ENCODE measurements around the gene MYRF. TPM values are rescaled to one million over a fixed set of nuclear protein-coding genes. Genes with fewer than 3 reads are reported as not detected.

The MYRF gene
- total and polyA plus RNA-seq, 4 experiments from 2014 or later: 0.44 to 1.6 (median 0.89) TPM

- Mint-ChIP-seq H3K27me3 (no peaks in the 10 kb centered on the region), H3K27ac (peak overlapping the region in 1 of 7 donors; percentile 18), H3K4me1 (peaks cover 2 to 9% (median 5%) of the 10 kb centered on the region in 4 donors), H3K36me3 (peaks cover 0 to 2% of the 10 kb centered on the region in 2 donors), H3K4me3 (no peak overlapping the region), H3K9me3 (no peaks in the 10 kb centered on the region)
- POLR2A ChIA-PET (ENCODE audit: partially characterized antibody): no interaction called here
- intact Hi-C loops (cut with micrococcal nuclease): no loop called here
- CTCF ChIA-PET (ENCODE audit: partially characterized antibody): no interaction called here
- Histone ChIP-seq H3K27me3 (ENCODE audit: insufficient read depth, low read length) (no peaks in the 10 kb centered on the region), H3K27ac (ENCODE audit: low read depth, low read length) (no peak overlapping the region), H3K4me1 (ENCODE audit: insufficient read depth, low read length) (peaks cover 4% of the 10 kb centered on the region), H3K9me3 (ENCODE audit: control insufficient read depth in 1 of 2, low read length in 2 of 2) (no peaks in the 10 kb centered on the region), H3K4me3 (ENCODE audit: low read length in 2 of 2) (no peak overlapping the region), H3K36me3 (ENCODE audit: insufficient read depth, low read length) (no peaks in the 10 kb centered on the region)
- DNase-seq: no peak
Measured at GRCh38 chr11:61728940-61729219, 23.6 kb upstream of the MYRF start.

DNA sequence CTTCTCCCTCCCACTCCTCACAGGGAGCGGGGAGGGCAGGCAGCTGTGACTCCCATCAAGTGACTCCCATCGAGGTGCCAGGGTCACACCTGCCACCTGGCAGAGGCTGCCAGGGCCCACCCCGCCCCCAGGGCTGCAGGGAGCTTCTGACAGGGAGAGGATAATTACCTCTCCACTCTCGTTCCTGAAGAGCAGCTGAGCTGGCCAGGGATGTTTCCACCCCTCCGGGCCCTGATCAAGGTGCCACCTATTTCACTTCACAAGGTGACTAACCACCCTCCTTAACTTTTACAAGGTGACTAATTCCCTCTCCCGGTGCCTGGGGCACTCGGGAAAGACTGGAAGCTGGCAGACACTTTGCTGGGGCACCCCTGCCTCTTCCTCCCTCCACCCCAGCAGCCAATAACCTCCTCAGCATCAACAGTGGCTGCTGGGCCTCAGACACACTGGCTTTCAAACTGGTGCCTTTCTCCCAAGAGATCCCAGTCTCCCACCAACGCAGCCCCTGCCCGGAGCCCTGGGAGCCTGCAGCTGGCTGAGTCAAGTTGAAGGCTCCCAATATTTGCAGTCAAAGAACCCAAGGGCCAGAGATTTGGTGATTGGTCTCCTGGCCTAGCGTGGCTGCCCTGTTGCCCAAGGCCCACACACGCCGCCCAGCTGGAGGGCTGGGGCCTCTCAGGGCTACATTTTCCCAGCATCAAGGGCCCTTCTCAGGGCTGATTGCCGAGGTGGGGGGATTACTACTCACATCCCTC lies 22.0 kb upstream of the MYRF start:
- ChIA-PET CTCF (ENCODE audit: partially characterized antibody) (interaction anchor here (0.9 kb wide), 2 partner anchors 51 to 55 kb away, joined by 3 to 4 read pairs; no protein-coding TSS in a partner anchor), POLR2A (ENCODE audit: partially characterized antibody) (no interaction called here)
- Histone ChIP-seq H3K4me1 (ENCODE audit: insufficient read depth, low read length) (peaks cover 4% of the 10 kb centered on the region), H3K27ac (ENCODE audit: low read depth, low read length) (no peak overlapping the region), H3K36me3 (ENCODE audit: insufficient read depth, low read length) (no peaks in the 10 kb centered on the region), H3K9me3 (ENCODE audit: control insufficient read depth in 1 of 2, low read length in 2 of 2) (no peaks in the 10 kb centered on the region), H3K27me3 (ENCODE audit: insufficient read depth, low read length) (no peaks in the 10 kb centered on the region), H3K4me3 (ENCODE audit: low read length in 2 of 2) (no peak overlapping the region)
- Mint-ChIP-seq H3K4me3 (no peak overlapping the region), H3K4me1 (peaks cover 2 to 9% (median 5%) of the 10 kb centered on the region in 4 donors), H3K9me3 (no peaks in the 10 kb centered on the region), H3K27me3 (no peaks in the 10 kb centered on the region), H3K36me3 (peaks cover 0 to 2% of the 10 kb centered on the region in 2 donors), H3K27ac (peak overlapping the region in 2 of 7 donors; percentile 56 to 62)
- intact Hi-C loops (cut with micrococcal nuclease): loop anchor here (5.0 kb wide), 1 partner anchor 33 kb away; no protein-coding TSS in a partner anchor
- no peak for DNase-seq

- Mint-ChIP-seq H3K36me3 (peaks cover 0 to 2% of the 10 kb centered on the region in 2 donors), H3K27me3 (no peaks in the 10 kb centered on the region), H3K27ac (peak overlapping the region in 3 of 7 donors; percentile 7 to 42 (median 8)), H3K9me3 (no peaks in the 10 kb centered on the region), H3K4me1 (peaks cover 2 to 9% (median 5%) of the 10 kb centered on the region in 4 donors), H3K4me3 (no peak overlapping the region)
- POLR2A ChIA-PET (ENCODE audit: partially characterized antibody): no interaction called here
- Histone ChIP-seq H3K4me3 (ENCODE audit: low read length in 2 of 2) (no peak overlapping the region), H3K9me3 (ENCODE audit: control insufficient read depth in 1 of 2, low read length in 2 of 2) (no peaks in the 10 kb centered on the region), H3K27me3 (ENCODE audit: insufficient read depth, low read length) (no peaks in the 10 kb centered on the region), H3K36me3 (ENCODE audit: insufficient read depth, low read length) (no peaks in the 10 kb centered on the region), H3K4me1 (ENCODE audit: insufficient read depth, low read length) (peaks cover 4% of the 10 kb centered on the region), H3K27ac (ENCODE audit: low read depth, low read length) (no peak overlapping the region)
- CTCF ChIA-PET (ENCODE audit: partially characterized antibody): interaction anchor here (0.6 to 4.3 kb wide), 3 partner anchors 7 to 53 kb away, joined by 3 to 64 read pairs (median 20); partner anchors contain the start of gene DAGLA
- no peak for DNase-seq
- intact Hi-C loops (cut with micrococcal nuclease): loop anchor here (5.0 kb wide), 1 partner anchor 34 kb away; no protein-coding TSS in a partner anchor
Measured at GRCh38 chr11:61731211-61731951, 21.1 kb upstream of the MYRF start.

GRCh38 chr11:61731952-61732675 lies 20.3 kb upstream of the MYRF start:
- intact Hi-C loops (cut with micrococcal nuclease): loop anchor here (5.0 kb wide), 1 partner anchor 35 kb away; no protein-coding TSS in a partner anchor
- Histone ChIP-seq H3K9me3 (ENCODE audit: control insufficient read depth in 1 of 2, low read length in 2 of 2) (no peaks in the 10 kb centered on the region), H3K4me1 (ENCODE audit: insufficient read depth, low read length) (peaks cover 4% of the 10 kb centered on the region), H3K27ac (ENCODE audit: low read depth, low read length) (no peak overlapping the region), H3K36me3 (ENCODE audit: insufficient read depth, low read length) (no peaks in the 10 kb centered on the region), H3K4me3 (ENCODE audit: low read length in 2 of 2) (no peak overlapping the region), H3K27me3 (ENCODE audit: insufficient read depth, low read length) (no peaks in the 10 kb centered on the region)
- Mint-ChIP-seq H3K4me3 (no peak overlapping the region), H3K27ac (peak overlapping the region in 4 of 7 donors; percentile 7 to 57 (median 25)), H3K9me3 (no peaks in the 10 kb centered on the region), H3K36me3 (peaks cover 0 to 2% of the 10 kb centered on the region in 2 donors), H3K27me3 (no peaks in the 10 kb centered on the region), H3K4me1 (peaks cover 2 to 9% (median 5%) of the 10 kb centered on the region in 4 donors)
- POLR2A ChIA-PET (ENCODE audit: partially characterized antibody): interaction anchor here (2.2 kb wide), 1 partner anchor 48 kb away, joined by 14 read pairs; no protein-coding TSS in a partner anchor
- CTCF ChIA-PET (ENCODE audit: partially characterized antibody): interaction anchor here (0.6 to 4.3 kb wide), 7 partner anchors 8 to 256 kb away, joined by 3 to 64 read pairs (median 17); partner anchors contain the start of gene DAGLA
- DNase-seq: no peak

DNA sequence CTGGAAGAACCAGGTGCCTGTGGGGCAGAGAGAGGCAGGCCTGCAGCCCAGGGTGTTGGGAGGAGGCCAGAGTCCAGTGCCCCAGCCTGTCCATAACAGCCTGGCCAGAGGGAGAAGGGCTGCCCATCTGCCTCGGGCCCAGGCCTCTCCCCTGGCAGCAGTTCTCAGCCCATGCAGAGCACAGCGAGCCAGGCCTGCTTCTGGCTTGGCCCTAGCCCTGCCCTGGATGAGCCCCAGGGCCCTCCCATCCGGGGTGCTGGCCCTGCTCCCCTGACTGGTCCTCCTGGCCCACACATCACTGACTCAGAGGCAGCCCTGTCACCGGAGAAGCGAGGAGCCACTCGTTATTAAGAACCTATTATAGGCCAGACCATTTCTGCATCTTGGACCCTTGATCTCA lies 19.7 kb upstream of the MYRF start:
- no peaks in the 10 kb centered on the region for H3K27me3 ChIP-seq (ENCODE audit: insufficient read depth, low read length)
- no peaks in the 10 kb centered on the region for H3K9me3 ChIP-seq (ENCODE audit: control insufficient read depth in 1 of 2, low read length in 2 of 2)
- no peaks in the 10 kb centered on the region for H3K27me3 Mint-ChIP-seq
- DNase-seq: no peak
- H3K4me3 ChIP-seq (ENCODE audit: low read length in 2 of 2): no peak overlapping the region
- H3K9me3 Mint-ChIP-seq: no peaks in the 10 kb centered on the region
- no peak overlapping the region for H3K27ac ChIP-seq (ENCODE audit: low read depth, low read length)
- ChIA-PET CTCF (ENCODE audit: partially characterized antibody) (interaction anchor here (0.7 to 4.3 kb wide), 33 partner anchors 8 to 349 kb away, joined by 3 to 64 read pairs (median 4); partner anchors contain the start of gene DAGLA), POLR2A (ENCODE audit: partially characterized antibody) (interaction anchor here (1.1 to 2.2 kb wide), 4 partner anchors 44 to 53 kb away, joined by 3 to 14 read pairs (median 6); no protein-coding TSS in a partner anchor)
- H3K36me3 ChIP-seq (ENCODE audit: insufficient read depth, low read length): no peaks in the 10 kb centered on the region
- peaks cover 0 to 2% of the 10 kb centered on the region in 2 donors for H3K36me3 Mint-ChIP-seq
- peaks cover 2 to 9% (median 5%) of the 10 kb centered on the region in 4 donors for H3K4me1 Mint-ChIP-seq
- H3K27ac Mint-ChIP-seq: no peak overlapping the region
- peaks cover 4% of the 10 kb centered on the region for H3K4me1 ChIP-seq (ENCODE audit: insufficient read depth, low read length)
- no peak overlapping the region for H3K4me3 Mint-ChIP-seq
- intact Hi-C loops (cut with micrococcal nuclease): loop anchor here (1.0 to 5.0 kb wide), 4 partner anchors 35 to 94 kb away; partner anchors contain the start of gene DAGLA

- Histone ChIP-seq H3K4me3 (ENCODE audit: low read length in 2 of 2) (no peak overlapping the region), H3K27ac (ENCODE audit: low read depth, low read length) (no peak overlapping the region), H3K4me1 (ENCODE audit: insufficient read depth, low read length) (peaks cover 4% of the 10 kb centered on the region), H3K27me3 (ENCODE audit: insufficient read depth, low read length) (no peaks in the 10 kb centered on the region), H3K9me3 (ENCODE audit: control insufficient read depth in 1 of 2, low read length in 2 of 2) (no peaks in the 10 kb centered on the region), H3K36me3 (ENCODE audit: insufficient read depth, low read length) (no peaks in the 10 kb centered on the region)
- Mint-ChIP-seq H3K4me1 (peaks cover 2 to 9% (median 5%) of the 10 kb centered on the region in 4 donors), H3K27ac (peak overlapping the region in 4 of 7 donors; percentile 84 to 90 (median 88)), H3K27me3 (no peaks in the 10 kb centered on the region), H3K9me3 (no peaks in the 10 kb centered on the region), H3K36me3 (peaks cover 0 to 2% of the 10 kb centered on the region in 2 donors), H3K4me3 (no peak overlapping the region)
- DNase-seq: peak; percentile 80 to 85 (median 82)
- POLR2A ChIA-PET (ENCODE audit: partially characterized antibody): interaction anchor here (1.1 to 2.2 kb wide), 4 partner anchors 44 to 54 kb away, joined by 3 to 14 read pairs (median 6); no protein-coding TSS in a partner anchor
- intact Hi-C loops (cut with micrococcal nuclease): loop anchor here (1.0 to 5.0 kb wide), 4 partner anchors 36 to 95 kb away; partner anchors contain the start of gene DAGLA
- CTCF ChIA-PET (ENCODE audit: partially characterized antibody): interaction anchor here (0.7 to 4.3 kb wide), 35 partner anchors 8 to 348 kb away, joined by 3 to 64 read pairs (median 4); partner anchors contain the start of gene DAGLA
Measured at GRCh38 chr11:61733120-61733978, 19.1 kb upstream of the MYRF start.
